Astrocyte (in vitro differentiated cells and primary cell): ENCODE measurements around the gene WDR35. TPM values are rescaled to one million over a fixed set of nuclear protein-coding genes. Genes with fewer than 3 reads are reported as not detected.

Experiments
- DNase-seq: peaks from one replicate; pipeline ENCODE4 v3.0.0-alpha.2; 2010; ENCODE audit warnings: low read depth
- FAIRE-seq: peaks from 2 replicates; lab custom pipeline; 2011; peaks lifted over from hg19 to GRCh38; lab: Jason Lieb, UNC
- H2AFZ ChIP-seq: 2 replicates; pipeline ENCODE4 v1.6.0; 2012; ENCODE audit warnings: low read depth, low read length, inconsistent platforms
- H3K27ac ChIP-seq: 2 replicates; pipeline ENCODE4 v1.5.1; 2011; ENCODE audit warnings: low read depth, low read length, inconsistent platforms
- H3K27me3 ChIP-seq: 2 replicates; pipeline ENCODE4 v1.6.0; 2011; ENCODE audit warnings: low read length, inconsistent platforms; ENCODE audit not compliant: insufficient read depth
- H3K36me3 ChIP-seq: 2 replicates; pipeline ENCODE4 v1.5.1; 2011; ENCODE audit warnings: low read length, inconsistent platforms; ENCODE audit not compliant: insufficient read depth
- H3K4me1 ChIP-seq: 2 replicates; pipeline ENCODE4 v1.5.1; 2011; ENCODE audit warnings: low read length, inconsistent platforms; ENCODE audit not compliant: insufficient read depth
- H3K4me2 ChIP-seq: 2 replicates; pipeline ENCODE4 v1.6.0; 2012; ENCODE audit warnings: low read length, inconsistent platforms
- H3K4me3 ChIP-seq: 2 replicates; pipeline ENCODE4 v1.5.1; 2011; ENCODE audit warnings: low read depth, mild to moderate bottlenecking, low read length, inconsistent platforms; ENCODE audit not compliant: insufficient read depth
- H3K79me2 ChIP-seq: 2 replicates; pipeline ENCODE4 v1.6.0; 2012; ENCODE audit warnings: mild to moderate bottlenecking, low read length, inconsistent platforms; ENCODE audit not compliant: insufficient read depth
- H3K9ac ChIP-seq: 2 replicates; pipeline ENCODE4 v1.6.0; 2012; ENCODE audit warnings: mild to moderate bottlenecking, low read length, inconsistent platforms
- H3K9me3 ChIP-seq: 2 replicates; pipeline ENCODE4 v1.5.1; 2012; ENCODE audit warnings: low read depth, mild to moderate bottlenecking, low read length, inconsistent platforms; ENCODE audit not compliant: insufficient read depth
- H4K20me1 ChIP-seq: 2 replicates; pipeline ENCODE4 v1.6.0; 2012; ENCODE audit warnings: low read length, inconsistent platforms; ENCODE audit not compliant: insufficient read depth
- H3K27ac Mint-ChIP-seq: one replicate; pipeline ENCODE4 v1.8.0; 2021; ENCODE audit warnings: mild to moderate bottlenecking, mixed read lengths; ENCODE audit not compliant: unreplicated experiment
- H3K27me3 Mint-ChIP-seq: one replicate; pipeline ENCODE4 v1.8.0; 2021; ENCODE audit warnings: low read depth, mixed read lengths; ENCODE audit not compliant: unreplicated experiment
- H3K36me3 Mint-ChIP-seq: one replicate; pipeline ENCODE4 v1.8.0; 2021; ENCODE audit warnings: low read depth, mixed read lengths; ENCODE audit not compliant: unreplicated experiment
- H3K4me1 Mint-ChIP-seq: one replicate; pipeline ENCODE4 v1.8.0; 2021; ENCODE audit warnings: low read depth, mixed read lengths; ENCODE audit not compliant: unreplicated experiment
- H3K4me3 Mint-ChIP-seq: one replicate; pipeline ENCODE4 v1.8.0; 2021; ENCODE audit warnings: mild to moderate bottlenecking, moderate library complexity, mixed read lengths; ENCODE audit not compliant: unreplicated experiment
- H3K9me3 Mint-ChIP-seq: one replicate; pipeline ENCODE4 v1.8.0; 2021; ENCODE audit warnings: mild to moderate bottlenecking, mixed read lengths; ENCODE audit not compliant: unreplicated experiment
- EZH2 ChIP-seq: IDR thresholded peaks from 2 replicates; pipeline ENCODE4 v1.6.1; 2012; ENCODE audit warnings: mild to moderate bottlenecking, low read length, inconsistent platforms; ENCODE audit not compliant: insufficient read depth
- total RNA-seq: library from RNA; stranded (reverse); gene quantifications from 2 replicates; pipeline ENCODE4 v1.2.1, GENCODE V29; 2021
- TF ChIP-seq, protein P1 (sequence below): IDR thresholded peaks from 2 replicates; pipeline ENCODE4 v1.5.1; 2011; ENCODE audit warnings: low read depth, mild to moderate bottlenecking, inconsistent platforms, low read length, moderate library complexity; ENCODE audit not compliant: insufficient read depth

The WDR35 gene
- total RNA-seq, 1 donor from 2014 or later: 9.6 TPM

DNA sequence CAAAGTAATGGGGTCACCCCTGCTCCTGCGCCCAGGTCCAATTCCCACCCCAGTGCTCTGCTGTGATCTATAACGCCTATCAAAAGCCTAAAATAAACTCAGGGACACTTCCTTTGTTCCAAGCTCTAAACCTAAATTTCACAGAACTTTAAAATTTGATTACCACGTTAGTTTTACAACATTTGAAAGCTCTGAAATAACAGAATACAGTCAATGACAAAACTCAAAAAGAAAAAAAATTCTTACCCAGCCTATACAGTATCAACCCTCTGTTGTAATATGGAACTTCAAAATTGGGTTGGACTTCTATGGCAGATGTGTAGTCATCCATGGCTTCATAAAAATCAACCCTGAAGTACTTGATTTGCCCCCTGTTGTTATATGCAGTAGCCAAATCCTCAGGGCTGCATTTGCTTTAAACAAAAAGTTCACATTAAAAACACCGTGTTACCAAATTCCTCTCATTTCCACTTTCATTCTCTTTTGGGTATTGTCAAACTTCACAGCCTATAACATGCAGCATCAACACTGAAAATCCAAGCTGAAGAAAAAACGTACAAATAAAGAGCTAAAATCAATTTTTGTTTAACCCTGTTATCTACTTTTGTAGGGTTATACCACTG, 92.2 kb downstream of the WDR35 start:
- H3K27ac ChIP-seq: no peak overlapping the region
- H3K9ac ChIP-seq: no peak overlapping the region
- H3K4me1 ChIP-seq: peaks cover 16% of the 10 kb centered on the region
- no peak overlapping the region for H3K27ac Mint-ChIP-seq
- no peak overlapping the region for H2AFZ ChIP-seq
- H3K4me1 Mint-ChIP-seq: peaks cover 25% of the 10 kb centered on the region
- H3K9me3 ChIP-seq: no peaks in the 10 kb centered on the region
- no peaks in the 10 kb centered on the region for H3K36me3 Mint-ChIP-seq
- no peaks in the 10 kb centered on the region for H3K36me3 ChIP-seq
- no peak for TF ChIP-seq EZH2
- TF ChIP-seq, protein P1, sequence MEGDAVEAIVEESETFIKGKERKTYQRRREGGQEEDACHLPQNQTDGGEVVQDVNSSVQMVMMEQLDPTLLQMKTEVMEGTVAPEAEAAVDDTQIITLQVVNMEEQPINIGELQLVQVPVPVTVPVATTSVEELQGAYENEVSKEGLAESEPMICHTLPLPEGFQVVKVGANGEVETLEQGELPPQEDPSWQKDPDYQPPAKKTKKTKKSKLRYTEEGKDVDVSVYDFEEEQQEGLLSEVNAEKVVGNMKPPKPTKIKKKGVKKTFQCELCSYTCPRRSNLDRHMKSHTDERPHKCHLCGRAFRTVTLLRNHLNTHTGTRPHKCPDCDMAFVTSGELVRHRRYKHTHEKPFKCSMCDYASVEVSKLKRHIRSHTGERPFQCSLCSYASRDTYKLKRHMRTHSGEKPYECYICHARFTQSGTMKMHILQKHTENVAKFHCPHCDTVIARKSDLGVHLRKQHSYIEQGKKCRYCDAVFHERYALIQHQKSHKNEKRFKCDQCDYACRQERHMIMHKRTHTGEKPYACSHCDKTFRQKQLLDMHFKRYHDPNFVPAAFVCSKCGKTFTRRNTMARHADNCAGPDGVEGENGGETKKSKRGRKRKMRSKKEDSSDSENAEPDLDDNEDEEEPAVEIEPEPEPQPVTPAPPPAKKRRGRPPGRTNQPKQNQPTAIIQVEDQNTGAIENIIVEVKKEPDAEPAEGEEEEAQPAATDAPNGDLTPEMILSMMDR: no peak
- no peaks in the 10 kb centered on the region for H3K27me3 Mint-ChIP-seq
- H3K9me3 Mint-ChIP-seq: no peaks in the 10 kb centered on the region
- DNase-seq (no peak), FAIRE-seq (no peak)
- H4K20me1 ChIP-seq: peaks cover 32% of the 10 kb centered on the region
- H3K4me2 ChIP-seq: peak overlapping the region; percentile 29
- H3K27me3 ChIP-seq: no peaks in the 10 kb centered on the region
- H3K4me3 ChIP-seq: no peak overlapping the region
- no peak overlapping the region for H3K4me3 Mint-ChIP-seq
- H3K79me2 ChIP-seq: peaks cover 71% of the 10 kb centered on the region

DNA sequence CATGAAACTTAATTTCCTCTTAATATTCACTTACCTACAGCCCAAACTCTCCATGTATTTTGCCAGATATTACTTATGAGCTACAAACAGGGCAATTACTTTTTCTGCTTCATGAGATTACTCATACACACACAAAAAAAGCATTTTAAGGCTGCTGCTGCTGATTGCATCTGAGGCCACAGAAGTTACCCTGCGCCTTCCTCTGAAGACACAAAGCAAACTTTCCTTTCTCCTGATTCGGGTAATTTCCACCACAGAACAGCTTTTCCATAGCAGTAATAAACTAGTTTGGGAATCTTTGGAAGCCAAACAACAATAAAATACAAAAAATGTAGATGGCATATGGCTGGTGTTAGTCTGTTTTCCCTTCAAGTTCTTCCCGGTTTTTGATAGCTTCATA, 94.4 kb downstream of the WDR35 start:
- Histone ChIP-seq H3K79me2 (peaks cover 61% of the 10 kb centered on the region), H4K20me1 (peaks cover 32% of the 10 kb centered on the region), H3K9ac (no peak overlapping the region), H3K4me3 (no peak overlapping the region), H3K9me3 (no peaks in the 10 kb centered on the region), H3K36me3 (no peaks in the 10 kb centered on the region), H3K4me2 (no peak overlapping the region), H3K4me1 (peaks cover 9% of the 10 kb centered on the region), H3K27ac (no peak overlapping the region), H3K27me3 (no peaks in the 10 kb centered on the region), H2AFZ (no peak overlapping the region)
- Mint-ChIP-seq H3K27me3 (no peaks in the 10 kb centered on the region), H3K36me3 (no peaks in the 10 kb centered on the region), H3K4me3 (no peak overlapping the region), H3K27ac (peak overlapping the region; percentile 66), H3K4me1 (peaks cover 25% of the 10 kb centered on the region), H3K9me3 (no peaks in the 10 kb centered on the region)
- no peak for TF ChIP-seq EZH2
- TF ChIP-seq, protein P1: no peak
- DNase-seq: no peak
- no peak for FAIRE-seq

DNA sequence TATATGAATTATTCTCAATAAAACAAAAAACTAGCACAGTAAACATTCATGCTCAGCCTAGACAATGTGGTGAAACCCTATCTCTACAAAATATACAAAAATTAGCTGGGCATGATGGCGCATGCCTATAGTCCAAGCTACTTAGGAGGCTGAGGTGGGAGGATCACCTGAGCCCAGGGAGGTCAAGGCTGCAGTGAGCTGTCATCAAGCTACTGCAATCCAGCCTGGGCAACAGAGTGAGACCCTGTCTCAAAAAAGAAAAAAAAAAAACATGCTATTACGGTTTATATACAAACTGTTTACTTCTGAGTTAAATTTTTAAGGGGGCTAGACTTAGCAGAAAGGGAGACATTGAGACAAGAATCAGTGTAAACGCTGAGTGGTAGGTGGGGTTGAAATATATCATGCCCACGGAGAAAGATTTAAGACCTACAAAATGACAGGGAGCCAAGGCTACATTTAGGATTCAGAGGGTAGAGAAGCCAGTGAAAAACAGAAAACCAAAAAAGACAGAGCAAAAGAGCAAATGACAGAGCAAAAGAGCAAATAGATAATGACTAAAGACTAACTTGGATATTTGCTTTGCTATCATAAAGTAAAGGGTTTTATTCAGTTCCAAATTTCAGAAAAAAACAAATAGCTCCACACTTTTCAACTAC, 95.6 kb downstream of the WDR35 start:
- Mint-ChIP-seq H3K27ac (no peak overlapping the region), H3K36me3 (no peaks in the 10 kb centered on the region), H3K9me3 (no peaks in the 10 kb centered on the region), H3K4me3 (no peak overlapping the region), H3K27me3 (no peaks in the 10 kb centered on the region), H3K4me1 (peaks cover 21% of the 10 kb centered on the region)
- Histone ChIP-seq H3K4me3 (no peak overlapping the region), H3K27me3 (no peaks in the 10 kb centered on the region), H3K4me1 (peaks cover 5% of the 10 kb centered on the region), H3K36me3 (no peaks in the 10 kb centered on the region), H4K20me1 (peaks cover 24% of the 10 kb centered on the region), H3K9ac (no peak overlapping the region), H3K27ac (no peak overlapping the region), H3K9me3 (no peaks in the 10 kb centered on the region), H2AFZ (no peak overlapping the region), H3K79me2 (peaks cover 50% of the 10 kb centered on the region), H3K4me2 (no peak overlapping the region)
- DNase-seq (no peak), FAIRE-seq (no peak)
- no peak for TF ChIP-seq EZH2
- TF ChIP-seq, protein P1: no peak
